Calu3 (cell line): ENCODE measurements around the gene ATF7. TPM values are rescaled to one million over a fixed set of nuclear protein-coding genes. Genes with fewer than 3 reads are reported as not detected.
"Not testable (repeated sequence)": the region's sequence is repeated elsewhere in the genome, so short reads cannot be mapped to it uniquely, and the experiment has no call there.

Source experiments
- BruUV-seq: library from RNA; stranded (reverse); fragments of 400-500 nt; replicated peaks from 2 replicates; lab custom pipeline; 2021; lab: Mats Ljungman, UMichigan
- CTCF ChIA-PET: fragments of 300-600 bp; sonication (Branson Sonifier 250); formaldehyde crosslinking; loops from one replicate; lab custom pipeline; 2022; ENCODE audit warnings: antibody characterized with exemption; lab: Charles Lee
- DNase-seq: peaks from one replicate; pipeline ENCODE4 v3.0.0; 2022
- H3K27ac Mint-ChIP-seq: one replicate; pipeline ENCODE4 v1.8.0; 2022; ENCODE audit warnings: mixed read lengths; ENCODE audit not compliant: unreplicated experiment
- H3K27me3 Mint-ChIP-seq: one replicate; pipeline ENCODE4 v1.8.0; 2022; ENCODE audit warnings: mixed read lengths; ENCODE audit not compliant: unreplicated experiment
- H3K36me3 Mint-ChIP-seq: one replicate; pipeline ENCODE4 v1.8.0; 2022; ENCODE audit warnings: mild to moderate bottlenecking, moderate library complexity, mixed read lengths; ENCODE audit not compliant: insufficient read depth, unreplicated experiment
- H3K4me1 Mint-ChIP-seq: one replicate; pipeline ENCODE4 v1.8.0; 2022; ENCODE audit warnings: mild to moderate bottlenecking, low read depth, mixed read lengths; ENCODE audit not compliant: unreplicated experiment
- H3K4me3 Mint-ChIP-seq: one replicate; pipeline ENCODE4 v1.8.0; 2022; ENCODE audit warnings: mild to moderate bottlenecking, low read depth, moderate library complexity, mixed read lengths; ENCODE audit not compliant: unreplicated experiment
- H3K9me3 Mint-ChIP-seq: one replicate; pipeline ENCODE4 v1.8.0; 2022; ENCODE audit warnings: low read depth, mixed read lengths; ENCODE audit not compliant: unreplicated experiment
- intact Hi-C: fragments of 100-400 bp; cut with micrococcal nuclease; formaldehyde crosslinking; loops from one replicate; pipeline ENCODE4 v1.10.0; 2022; ENCODE audit not compliant: unreplicated experiment
- total RNA-seq: library from RNA; stranded (reverse); gene quantifications from 2 replicates; pipeline ENCODE4 v1.2.3, GENCODE V29; 2022
- TF ChIP-seq, protein P1 (sequence below): fragments of 200-600 bp; IDR thresholded peaks from one replicate; pipeline ENCODE4 v1.8.0; 2022; ENCODE audit warnings: antibody characterized with exemption; ENCODE audit not compliant: unreplicated experiment

ATF7 gene
- total RNA-seq, 1 experiment from 2014 or later, result 18.0 TPM

DNA sequence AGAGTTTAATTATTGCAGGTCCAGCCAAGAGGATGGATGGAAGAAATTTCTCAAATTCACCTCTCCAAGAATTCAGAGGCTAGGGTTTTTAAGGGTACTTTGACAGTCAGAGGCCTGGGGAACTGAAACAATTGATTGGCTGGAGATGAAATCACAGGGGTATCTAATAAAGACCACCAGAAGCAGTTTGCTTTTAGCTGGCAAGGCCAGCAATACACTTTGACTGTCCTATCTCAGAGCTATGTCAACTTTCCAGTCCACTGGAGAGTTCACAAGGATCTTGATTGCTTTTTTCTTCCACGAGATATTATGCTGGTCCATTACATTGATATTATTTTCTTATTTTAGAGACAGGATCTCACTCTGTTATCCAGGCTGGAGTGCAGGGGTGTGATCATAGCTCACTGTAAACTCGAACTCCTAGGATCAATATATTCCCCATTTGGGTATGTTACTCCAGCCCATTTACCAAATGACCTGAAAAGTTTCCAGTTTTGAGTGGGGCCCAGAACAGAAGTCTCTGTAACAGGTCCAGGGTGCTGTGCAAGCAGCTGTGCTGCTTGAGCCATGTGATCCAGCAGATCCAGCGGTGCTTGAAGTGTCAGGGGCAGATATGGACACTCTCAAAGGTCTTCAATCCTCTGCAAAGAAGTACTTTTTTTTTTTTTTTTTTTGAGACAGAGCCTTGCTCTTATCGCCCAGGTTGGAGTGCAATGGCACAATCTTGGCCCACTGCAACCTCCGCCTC is 17.2 kb upstream of the ATF7 start:
- Mint-ChIP-seq H3K9me3 (no peaks in the 10 kb centered on the region), H3K27ac (no peak overlapping the region), H3K27me3 (no peaks in the 10 kb centered on the region), H3K4me3 (no peak overlapping the region), H3K36me3 (peaks cover 4% of the 10 kb centered on the region), H3K4me1 (no peaks in the 10 kb centered on the region)
- no peak for DNase-seq
- TF ChIP-seq, protein P1, sequence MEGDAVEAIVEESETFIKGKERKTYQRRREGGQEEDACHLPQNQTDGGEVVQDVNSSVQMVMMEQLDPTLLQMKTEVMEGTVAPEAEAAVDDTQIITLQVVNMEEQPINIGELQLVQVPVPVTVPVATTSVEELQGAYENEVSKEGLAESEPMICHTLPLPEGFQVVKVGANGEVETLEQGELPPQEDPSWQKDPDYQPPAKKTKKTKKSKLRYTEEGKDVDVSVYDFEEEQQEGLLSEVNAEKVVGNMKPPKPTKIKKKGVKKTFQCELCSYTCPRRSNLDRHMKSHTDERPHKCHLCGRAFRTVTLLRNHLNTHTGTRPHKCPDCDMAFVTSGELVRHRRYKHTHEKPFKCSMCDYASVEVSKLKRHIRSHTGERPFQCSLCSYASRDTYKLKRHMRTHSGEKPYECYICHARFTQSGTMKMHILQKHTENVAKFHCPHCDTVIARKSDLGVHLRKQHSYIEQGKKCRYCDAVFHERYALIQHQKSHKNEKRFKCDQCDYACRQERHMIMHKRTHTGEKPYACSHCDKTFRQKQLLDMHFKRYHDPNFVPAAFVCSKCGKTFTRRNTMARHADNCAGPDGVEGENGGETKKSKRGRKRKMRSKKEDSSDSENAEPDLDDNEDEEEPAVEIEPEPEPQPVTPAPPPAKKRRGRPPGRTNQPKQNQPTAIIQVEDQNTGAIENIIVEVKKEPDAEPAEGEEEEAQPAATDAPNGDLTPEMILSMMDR, result no peak
- BruUV-seq, result no TSS peak
- CTCF ChIA-PET, result no interaction called here
- intact Hi-C loops, result no loop called here

GRCh38 chr12:53638057-53638456 is 11.9 kb upstream of the ATF7 start:
- Mint-ChIP-seq H3K4me3 (no peak overlapping the region), H3K27ac (no peak overlapping the region), H3K36me3 (peaks cover 4% of the 10 kb centered on the region), H3K4me1 (no peaks in the 10 kb centered on the region), H3K27me3 (no peaks in the 10 kb centered on the region), H3K9me3 (no peaks in the 10 kb centered on the region)
- TF ChIP-seq, protein P1, result no peak
- intact Hi-C loops, result no loop called here
- no TSS peak for BruUV-seq
- DNase-seq, result no peak
- CTCF ChIA-PET, result no interaction called here

- Mint-ChIP-seq H3K27ac (no peak overlapping the region), H3K4me1 (no peaks in the 10 kb centered on the region), H3K27me3 (no peaks in the 10 kb centered on the region), H3K4me3 (no peak overlapping the region), H3K36me3 (peaks cover 4% of the 10 kb centered on the region), H3K9me3 (no peaks in the 10 kb centered on the region)
- DNase-seq, result no peak
- CTCF ChIA-PET, result no interaction called here
- no TSS peak for BruUV-seq
- TF ChIP-seq, protein P1, result no peak
- intact Hi-C loops, result no loop called here
These were observed 10.5 kb upstream of the ATF7 start for GRCh38 chr12:53636641-53637040.

- BruUV-seq, intact Hi-C loops, H3K9me3 Mint-ChIP-seq, H3K4me1 Mint-ChIP-seq, H3K4me3 Mint-ChIP-seq, H3K27ac Mint-ChIP-seq, H3K36me3 Mint-ChIP-seq, DNase-seq, CTCF ChIA-PET, H3K27me3 Mint-ChIP-seq: not testable (repeated sequence)
These were observed 9.5 kb upstream of the ATF7 start for GRCh38 chr12:53635708-53636107.

DNA sequence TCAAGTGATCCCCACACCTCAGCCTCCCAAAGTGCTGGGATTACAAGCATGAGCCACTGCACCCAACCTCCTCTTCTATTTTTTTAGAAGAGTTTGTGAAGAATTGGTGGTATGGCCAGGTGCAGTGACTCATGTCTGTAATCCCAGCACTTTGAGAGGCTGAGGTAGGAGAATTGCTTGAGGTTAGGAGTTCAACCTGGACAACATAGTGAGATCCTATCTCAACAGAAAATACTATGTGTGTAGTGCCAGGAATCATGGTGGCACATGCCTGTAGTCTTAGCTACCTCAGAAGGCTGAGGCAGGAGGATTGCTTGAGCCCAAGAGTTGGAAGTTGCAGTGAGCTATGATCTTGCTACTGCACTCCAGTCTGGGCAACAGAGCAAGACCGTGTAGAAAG is 5.5 kb upstream of the ATF7 start:
- CTCF ChIA-PET, result interaction anchor here (0.6 kb wide), 1 partner anchor 30 kb away, joined by 3 read pairs; no protein-coding TSS in a partner anchor
- Mint-ChIP-seq H3K9me3 (no peaks in the 10 kb centered on the region), H3K27me3 (no peaks in the 10 kb centered on the region), H3K27ac (no peak overlapping the region), H3K4me1 (no peaks in the 10 kb centered on the region), H3K4me3 (no peak overlapping the region), H3K36me3 (no peaks in the 10 kb centered on the region)
- BruUV-seq, result no TSS peak
- TF ChIP-seq, protein P1, result no peak
- intact Hi-C loops, result no loop called here
- DNase-seq, result no peak
